Stimulated activated CD4-positive, alpha-beta T cell treated with anti-CD3 and anti-CD28 coated beads, Interleukin-15, amount 100 ng/mL, for 1 hour (primary cell): ENCODE data around the gene CDK8.

Source experiments
- DNase-seq, 2 donors: peaks; one replicate each; pipeline ENCODE4 v3.0.0-alpha.2; 2020; ENCODE audit warnings: low read depth in 1 of 2, low spot score in 1 of 2

Gene CDK8

GRCh38 chr13:26380930-26381329, 127.0 kb downstream of the CDK8 start:
- DNase-seq, result no peak

GRCh38 chr13:26382366-26382765, 128.4 kb downstream of the CDK8 start:
- no peak for DNase-seq

GRCh38 chr13:26382835-26383234, 128.9 kb downstream of the CDK8 start:
- no peak for DNase-seq

GRCh38 chr13:26384587-26384986, 130.7 kb downstream of the CDK8 start:
- no peak for DNase-seq

GRCh38 chr13:26386026-26386425, 132.1 kb downstream of the CDK8 start:
- DNase-seq, result no peak

GRCh38 chr13:26390203-26390602, 136.3 kb downstream of the CDK8 start:
- no peak for DNase-seq

- DNase-seq, result no peak
Measured at GRCh38 chr13:26400545-26400944, 146.6 kb downstream of the CDK8 start.

GRCh38 chr13:26401069-26401468, 147.1 kb downstream of the CDK8 start:
- DNase-seq, result no peak

GRCh38 chr13:26401578-26402021, 147.7 kb downstream of the CDK8 start:
- no peak for DNase-seq

GRCh38 chr13:26406791-26407190, 152.9 kb downstream of the CDK8 start:
- DNase-seq, result no peak

- DNase-seq, result no peak
Measured at GRCh38 chr13:26411206-26411605, 157.3 kb downstream of the CDK8 start.

GRCh38 chr13:26412263-26412662, 158.3 kb downstream of the CDK8 start:
- DNase-seq, result no peak

- DNase-seq, result no peak
Measured at GRCh38 chr13:26412936-26413716, 159.2 kb downstream of the CDK8 start.

GRCh38 chr13:26420282-26420960, 166.5 kb downstream of the CDK8 start:
- no peak for DNase-seq

- no peak for DNase-seq
Measured at GRCh38 chr13:26422036-26422435, 168.1 kb downstream of the CDK8 start.

GRCh38 chr13:26423629-26424028, 169.7 kb downstream of the CDK8 start:
- no peak for DNase-seq

GRCh38 chr13:26424181-26424580, 170.3 kb downstream of the CDK8 start:
- no peak for DNase-seq

GRCh38 chr13:26425443-26426358, 171.8 kb downstream of the CDK8 start:
- DNase-seq, result no peak

- no peak for DNase-seq
Measured at GRCh38 chr13:26433776-26434175, 179.8 kb downstream of the CDK8 start.

GRCh38 chr13:26435171-26435570, 181.2 kb downstream of the CDK8 start:
- DNase-seq, result no peak

GRCh38 chr13:26435646-26436045, 181.7 kb downstream of the CDK8 start:
- no peak for DNase-seq

GRCh38 chr13:26436914-26437313, 183.0 kb downstream of the CDK8 start:
- DNase-seq, result no peak
